ENCODE data around the gene SPSB1. TPM values are rescaled to one million over a fixed set of nuclear protein-coding genes. Genes with fewer than 3 reads are reported as not detected.
A peak's percentile ranks its signal among the peaks of the same experiment; 100 is the strongest.

Gene SPSB1
- total and polyA plus RNA-seq, 2 experiments from 2014 or later, result 2.4 to 6.8 TPM

DNA sequence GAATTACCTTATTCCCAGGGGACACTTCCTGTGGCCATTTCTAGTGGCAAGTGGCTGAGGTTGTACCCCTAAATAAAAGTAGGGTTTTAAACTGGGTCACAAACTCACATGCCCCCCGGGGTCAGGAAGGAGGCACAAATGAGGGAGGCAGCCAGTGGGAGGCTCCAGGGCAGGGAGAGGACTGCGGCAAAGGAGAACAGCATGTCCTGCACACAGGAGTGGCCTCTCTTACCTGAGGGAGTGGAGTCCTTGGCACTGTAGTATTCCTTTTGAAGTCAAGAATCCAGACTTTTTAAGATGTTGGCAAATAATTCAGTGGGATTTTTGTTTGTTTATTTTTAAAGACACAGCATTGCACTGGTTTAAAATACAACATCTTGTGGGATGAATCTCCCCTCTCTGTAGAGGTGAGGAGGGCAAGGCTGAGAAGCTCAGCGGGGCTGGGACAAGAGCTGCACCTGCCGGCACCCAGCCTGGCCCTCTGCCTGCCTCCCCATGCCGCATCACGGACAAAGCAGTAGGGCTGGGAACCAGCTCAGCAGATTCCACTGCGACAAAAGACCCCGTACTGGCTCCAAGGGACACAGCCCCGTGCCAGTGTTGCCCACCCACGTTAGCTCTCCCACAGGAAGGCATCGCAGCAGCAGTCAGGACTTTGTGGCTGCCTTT lies 22.2 kb downstream of the SPSB1 start:
- Mint-ChIP-seq H3K4me3 (no peak overlapping the region), H3K27ac (peak overlapping the region; percentile 85; the same call in 1 of the 2 replicates), H3K27me3 (ENCODE audit: insufficient read depth, low read depth, poor library complexity) (peaks cover 10% of the 10 kb centered on the region), H3K4me1 (peaks cover 16% of the 10 kb centered on the region), H3K36me3 (ENCODE audit: low read depth) (no peaks in the 10 kb centered on the region), H3K9me3 (no peaks in the 10 kb centered on the region; the same call in 2 of the 3 replicates)
- H3K27me3 ChIP-seq (ENCODE audit: insufficient read depth), result no peaks in the 10 kb centered on the region
- H3K79me2 ChIP-seq (replicated peaks; ENCODE audit: insufficient read depth), result no peaks in the 10 kb centered on the region
- DNase-seq (ENCODE audit: low spot score) (no peak), ATAC-seq (no peak)
- H3K4me1 ChIP-seq (ENCODE audit: insufficient read depth), result peaks cover 7% of the 10 kb centered on the region
- TF ChIP-seq, protein P1, sequence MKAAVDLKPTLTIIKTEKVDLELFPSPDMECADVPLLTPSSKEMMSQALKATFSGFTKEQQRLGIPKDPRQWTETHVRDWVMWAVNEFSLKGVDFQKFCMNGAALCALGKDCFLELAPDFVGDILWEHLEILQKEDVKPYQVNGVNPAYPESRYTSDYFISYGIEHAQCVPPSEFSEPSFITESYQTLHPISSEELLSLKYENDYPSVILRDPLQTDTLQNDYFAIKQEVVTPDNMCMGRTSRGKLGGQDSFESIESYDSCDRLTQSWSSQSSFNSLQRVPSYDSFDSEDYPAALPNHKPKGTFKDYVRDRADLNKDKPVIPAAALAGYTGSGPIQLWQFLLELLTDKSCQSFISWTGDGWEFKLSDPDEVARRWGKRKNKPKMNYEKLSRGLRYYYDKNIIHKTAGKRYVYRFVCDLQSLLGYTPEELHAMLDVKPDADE (IDR thresholded peaks at IDR 0.05), result no peak
- TF ChIP-seq JUNB (IDR thresholded peaks at IDR 0.05; ENCODE audit: unreplicated experiment) (no peak), NANOG (IDR thresholded peaks at IDR 0.05; ENCODE audit: borderline replicate concordance) (no peak), EZH2 (IDR thresholded peaks at IDR 0.05; ENCODE audit: low read depth, unreplicated experiment) (no peak), ZNF331 (CRISPR knock-in tag; IDR thresholded peaks at IDR 0.05; ENCODE audit: low read depth) (no peak), STAT1 (IDR thresholded peaks at IDR 0.05; ENCODE audit: unreplicated experiment) (no peak)
- TF ChIP-seq, protein P2, sequence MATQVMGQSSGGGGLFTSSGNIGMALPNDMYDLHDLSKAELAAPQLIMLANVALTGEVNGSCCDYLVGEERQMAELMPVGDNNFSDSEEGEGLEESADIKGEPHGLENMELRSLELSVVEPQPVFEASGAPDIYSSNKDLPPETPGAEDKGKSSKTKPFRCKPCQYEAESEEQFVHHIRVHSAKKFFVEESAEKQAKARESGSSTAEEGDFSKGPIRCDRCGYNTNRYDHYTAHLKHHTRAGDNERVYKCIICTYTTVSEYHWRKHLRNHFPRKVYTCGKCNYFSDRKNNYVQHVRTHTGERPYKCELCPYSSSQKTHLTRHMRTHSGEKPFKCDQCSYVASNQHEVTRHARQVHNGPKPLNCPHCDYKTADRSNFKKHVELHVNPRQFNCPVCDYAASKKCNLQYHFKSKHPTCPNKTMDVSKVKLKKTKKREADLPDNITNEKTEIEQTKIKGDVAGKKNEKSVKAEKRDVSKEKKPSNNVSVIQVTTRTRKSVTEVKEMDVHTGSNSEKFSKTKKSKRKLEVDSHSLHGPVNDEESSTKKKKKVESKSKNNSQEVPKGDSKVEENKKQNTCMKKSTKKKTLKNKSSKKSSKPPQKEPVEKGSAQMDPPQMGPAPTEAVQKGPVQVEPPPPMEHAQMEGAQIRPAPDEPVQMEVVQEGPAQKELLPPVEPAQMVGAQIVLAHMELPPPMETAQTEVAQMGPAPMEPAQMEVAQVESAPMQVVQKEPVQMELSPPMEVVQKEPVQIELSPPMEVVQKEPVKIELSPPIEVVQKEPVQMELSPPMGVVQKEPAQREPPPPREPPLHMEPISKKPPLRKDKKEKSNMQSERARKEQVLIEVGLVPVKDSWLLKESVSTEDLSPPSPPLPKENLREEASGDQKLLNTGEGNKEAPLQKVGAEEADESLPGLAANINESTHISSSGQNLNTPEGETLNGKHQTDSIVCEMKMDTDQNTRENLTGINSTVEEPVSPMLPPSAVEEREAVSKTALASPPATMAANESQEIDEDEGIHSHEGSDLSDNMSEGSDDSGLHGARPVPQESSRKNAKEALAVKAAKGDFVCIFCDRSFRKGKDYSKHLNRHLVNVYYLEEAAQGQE (IDR thresholded peaks at IDR 0.05; ENCODE audit: unreplicated experiment), result no peak
- TF ChIP-seq, protein P3, sequence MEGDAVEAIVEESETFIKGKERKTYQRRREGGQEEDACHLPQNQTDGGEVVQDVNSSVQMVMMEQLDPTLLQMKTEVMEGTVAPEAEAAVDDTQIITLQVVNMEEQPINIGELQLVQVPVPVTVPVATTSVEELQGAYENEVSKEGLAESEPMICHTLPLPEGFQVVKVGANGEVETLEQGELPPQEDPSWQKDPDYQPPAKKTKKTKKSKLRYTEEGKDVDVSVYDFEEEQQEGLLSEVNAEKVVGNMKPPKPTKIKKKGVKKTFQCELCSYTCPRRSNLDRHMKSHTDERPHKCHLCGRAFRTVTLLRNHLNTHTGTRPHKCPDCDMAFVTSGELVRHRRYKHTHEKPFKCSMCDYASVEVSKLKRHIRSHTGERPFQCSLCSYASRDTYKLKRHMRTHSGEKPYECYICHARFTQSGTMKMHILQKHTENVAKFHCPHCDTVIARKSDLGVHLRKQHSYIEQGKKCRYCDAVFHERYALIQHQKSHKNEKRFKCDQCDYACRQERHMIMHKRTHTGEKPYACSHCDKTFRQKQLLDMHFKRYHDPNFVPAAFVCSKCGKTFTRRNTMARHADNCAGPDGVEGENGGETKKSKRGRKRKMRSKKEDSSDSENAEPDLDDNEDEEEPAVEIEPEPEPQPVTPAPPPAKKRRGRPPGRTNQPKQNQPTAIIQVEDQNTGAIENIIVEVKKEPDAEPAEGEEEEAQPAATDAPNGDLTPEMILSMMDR (conservative IDR thresholded peaks at IDR 0.05; ENCODE audit: low read depth in 2 of 2), result no peak
- TF ChIP-seq, protein P4, sequence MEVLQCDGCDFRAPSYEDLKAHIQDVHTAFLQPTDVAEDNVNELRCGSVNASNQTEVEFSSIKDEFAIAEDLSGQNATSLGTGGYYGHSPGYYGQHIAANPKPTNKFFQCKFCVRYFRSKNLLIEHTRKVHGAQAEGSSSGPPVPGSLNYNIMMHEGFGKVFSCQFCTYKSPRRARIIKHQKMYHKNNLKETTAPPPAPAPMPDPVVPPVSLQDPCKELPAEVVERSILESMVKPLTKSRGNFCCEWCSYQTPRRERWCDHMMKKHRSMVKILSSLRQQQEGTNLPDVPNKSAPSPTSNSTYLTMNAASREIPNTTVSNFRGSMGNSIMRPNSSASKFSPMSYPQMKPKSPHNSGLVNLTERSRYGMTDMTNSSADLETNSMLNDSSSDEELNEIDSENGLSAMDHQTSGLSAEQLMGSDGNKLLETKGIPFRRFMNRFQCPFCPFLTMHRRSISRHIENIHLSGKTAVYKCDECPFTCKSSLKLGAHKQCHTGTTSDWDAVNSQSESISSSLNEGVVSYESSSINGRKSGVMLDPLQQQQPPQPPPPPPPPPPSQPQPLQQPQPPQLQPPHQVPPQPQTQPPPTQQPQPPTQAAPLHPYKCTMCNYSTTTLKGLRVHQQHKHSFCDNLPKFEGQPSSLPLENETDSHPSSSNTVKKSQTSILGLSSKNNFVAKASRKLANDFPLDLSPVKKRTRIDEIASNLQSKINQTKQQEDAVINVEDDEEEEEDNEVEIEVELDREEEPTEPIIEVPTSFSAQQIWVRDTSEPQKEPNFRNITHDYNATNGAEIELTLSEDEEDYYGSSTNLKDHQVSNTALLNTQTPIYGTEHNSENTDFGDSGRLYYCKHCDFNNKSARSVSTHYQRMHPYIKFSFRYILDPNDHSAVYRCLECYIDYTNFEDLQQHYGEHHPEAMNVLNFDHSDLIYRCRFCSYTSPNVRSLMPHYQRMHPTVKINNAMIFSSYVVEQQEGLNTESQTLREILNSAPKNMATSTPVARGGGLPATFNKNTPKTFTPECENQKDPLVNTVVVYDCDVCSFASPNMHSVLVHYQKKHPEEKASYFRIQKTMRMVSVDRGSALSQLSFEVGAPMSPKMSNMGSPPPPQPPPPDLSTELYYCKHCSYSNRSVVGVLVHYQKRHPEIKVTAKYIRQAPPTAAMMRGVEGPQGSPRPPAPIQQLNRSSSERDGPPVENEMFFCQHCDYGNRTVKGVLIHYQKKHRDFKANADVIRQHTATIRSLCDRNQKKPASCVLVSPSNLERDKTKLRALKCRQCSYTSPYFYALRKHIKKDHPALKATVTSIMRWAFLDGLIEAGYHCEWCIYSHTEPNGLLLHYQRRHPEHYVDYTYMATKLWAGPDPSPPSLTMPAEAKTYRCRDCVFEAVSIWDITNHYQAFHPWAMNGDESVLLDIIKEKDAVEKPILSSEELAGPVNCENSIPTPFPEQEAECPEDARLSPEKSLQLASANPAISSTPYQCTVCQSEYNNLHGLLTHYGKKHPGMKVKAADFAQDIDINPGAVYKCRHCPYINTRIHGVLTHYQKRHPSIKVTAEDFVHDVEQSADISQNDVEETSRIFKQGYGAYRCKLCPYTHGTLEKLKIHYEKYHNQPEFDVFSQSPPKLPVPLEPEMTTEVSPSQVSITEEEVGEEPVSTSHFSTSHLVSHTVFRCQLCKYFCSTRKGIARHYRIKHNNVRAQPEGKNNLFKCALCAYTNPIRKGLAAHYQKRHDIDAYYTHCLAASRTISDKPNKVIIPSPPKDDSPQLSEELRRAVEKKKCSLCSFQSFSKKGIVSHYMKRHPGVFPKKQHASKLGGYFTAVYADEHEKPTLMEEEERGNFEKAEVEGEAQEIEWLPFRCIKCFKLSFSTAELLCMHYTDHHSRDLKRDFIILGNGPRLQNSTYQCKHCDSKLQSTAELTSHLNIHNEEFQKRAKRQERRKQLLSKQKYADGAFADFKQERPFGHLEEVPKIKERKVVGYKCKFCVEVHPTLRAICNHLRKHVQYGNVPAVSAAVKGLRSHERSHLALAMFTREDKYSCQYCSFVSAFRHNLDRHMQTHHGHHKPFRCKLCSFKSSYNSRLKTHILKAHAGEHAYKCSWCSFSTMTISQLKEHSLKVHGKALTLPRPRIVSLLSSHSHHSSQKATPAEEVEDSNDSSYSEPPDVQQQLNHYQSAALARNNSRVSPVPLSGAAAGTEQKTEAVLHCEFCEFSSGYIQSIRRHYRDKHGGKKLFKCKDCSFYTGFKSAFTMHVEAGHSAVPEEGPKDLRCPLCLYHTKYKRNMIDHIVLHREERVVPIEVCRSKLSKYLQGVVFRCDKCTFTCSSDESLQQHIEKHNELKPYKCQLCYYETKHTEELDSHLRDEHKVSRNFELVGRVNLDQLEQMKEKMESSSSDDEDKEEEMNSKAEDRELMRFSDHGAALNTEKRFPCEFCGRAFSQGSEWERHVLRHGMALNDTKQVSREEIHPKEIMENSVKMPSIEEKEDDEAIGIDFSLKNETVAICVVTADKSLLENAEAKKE (CRISPR knock-in tag; IDR thresholded peaks at IDR 0.05), result no peak
- no peak overlapping the region for H3K4me3 ChIP-seq
- no peaks in the 10 kb centered on the region for H3F3A ChIP-seq (replicated peaks; ENCODE audit: low read depth)
- no peaks in the 10 kb centered on the region for H3K9me2 ChIP-seq (ENCODE audit: insufficient read depth)
- H3K36me3 ChIP-seq (ENCODE audit: insufficient read depth), result no peaks in the 10 kb centered on the region
- H3K27ac ChIP-seq (ENCODE audit: low read depth), result no peak overlapping the region
- H2AFZ ChIP-seq, result no peak overlapping the region
- no peak overlapping the region for H3K4me2 ChIP-seq
- no peaks in the 10 kb centered on the region for H4K20me1 ChIP-seq (replicated peaks; ENCODE audit: insufficient read depth)

Measured in GM23338 (cell line).